ENCODE results near the gene PROM1.

The PROM1 gene

DNA sequence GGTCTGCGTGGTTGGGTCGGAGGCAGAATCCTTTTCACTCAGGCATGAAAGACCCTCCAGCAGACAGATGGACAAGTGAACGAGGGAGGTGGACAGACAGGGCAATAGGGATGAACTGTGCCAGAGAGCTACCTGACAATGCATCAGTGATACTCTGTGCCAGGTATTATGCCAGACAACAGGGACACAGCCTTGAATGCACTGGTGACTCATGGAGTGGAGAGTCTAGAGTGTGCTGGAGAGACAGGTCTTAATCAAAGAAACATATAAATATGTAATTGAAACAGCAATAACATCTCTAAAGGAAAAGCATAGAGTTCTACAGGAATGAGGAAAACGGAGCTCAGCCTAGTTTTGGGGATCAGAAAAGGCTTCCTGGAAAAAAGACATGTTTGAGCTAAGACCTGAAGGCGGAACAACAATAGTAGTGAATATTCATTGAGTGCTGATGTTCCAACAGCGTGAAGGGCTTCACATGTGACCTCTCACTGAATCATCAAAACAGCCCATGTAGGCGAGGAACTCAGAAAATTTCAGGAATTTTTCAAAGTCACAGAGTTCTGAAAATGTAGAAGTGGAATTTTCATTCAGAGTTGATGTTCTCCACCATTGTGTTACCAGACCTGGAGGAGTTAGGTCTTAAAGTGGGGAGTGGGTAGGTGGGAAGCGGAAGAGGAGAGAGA, 100.8 kb downstream of the PROM1 start:
- DNase-seq, result peak; percentile 68

DNA sequence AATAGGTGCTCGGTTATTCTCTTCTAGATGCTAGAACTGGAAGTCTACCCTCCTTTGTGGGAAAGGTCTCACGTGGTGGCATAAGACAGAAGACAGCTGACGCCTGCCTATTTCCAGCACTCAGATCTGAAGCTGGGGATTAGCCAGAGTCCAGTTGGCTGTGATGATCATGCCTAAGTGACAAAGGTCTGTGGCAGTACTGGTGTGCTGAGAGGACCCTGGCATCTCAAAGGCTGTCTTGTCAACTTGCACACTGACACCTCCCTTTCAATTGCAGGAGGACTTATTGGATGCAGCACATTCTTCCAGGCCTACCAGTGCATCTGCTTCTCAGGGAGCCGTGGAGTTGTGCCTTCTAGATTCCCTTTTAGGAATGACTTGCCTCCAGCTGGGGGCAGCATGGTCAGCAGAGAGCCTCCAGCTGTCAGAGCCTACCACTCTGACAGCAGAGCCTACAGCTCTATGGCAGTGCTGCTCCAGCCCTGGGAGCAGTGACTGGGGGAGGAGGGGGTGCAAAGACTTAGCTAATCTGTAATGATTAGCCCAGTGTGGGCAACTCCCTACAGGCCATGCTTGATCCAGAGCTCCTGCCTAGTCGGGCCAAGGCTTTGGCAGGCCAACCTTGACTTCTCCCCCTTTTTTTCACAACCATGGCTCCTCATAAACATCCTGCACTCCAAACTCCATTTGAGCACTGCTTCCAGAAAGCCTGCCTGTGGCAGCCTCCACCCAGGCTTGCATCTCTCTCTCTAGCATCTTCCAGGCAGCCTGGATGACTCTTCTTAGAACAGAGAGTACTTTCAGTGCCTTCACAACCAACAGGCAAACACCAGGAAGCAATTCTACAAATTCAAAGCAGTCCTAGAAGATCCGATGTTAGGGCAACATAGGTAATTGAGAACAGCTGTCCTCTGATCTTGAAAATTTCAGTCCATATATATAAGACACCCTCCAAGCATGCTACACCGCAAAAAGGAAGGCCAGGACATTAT, 107.1 kb downstream of the PROM1 start:
- DNase-seq, result no peak

- DNase-seq, result no peak
These were observed 112.6 kb downstream of the PROM1 start for GRCh38 chr4:15971068-15971801.

DNA sequence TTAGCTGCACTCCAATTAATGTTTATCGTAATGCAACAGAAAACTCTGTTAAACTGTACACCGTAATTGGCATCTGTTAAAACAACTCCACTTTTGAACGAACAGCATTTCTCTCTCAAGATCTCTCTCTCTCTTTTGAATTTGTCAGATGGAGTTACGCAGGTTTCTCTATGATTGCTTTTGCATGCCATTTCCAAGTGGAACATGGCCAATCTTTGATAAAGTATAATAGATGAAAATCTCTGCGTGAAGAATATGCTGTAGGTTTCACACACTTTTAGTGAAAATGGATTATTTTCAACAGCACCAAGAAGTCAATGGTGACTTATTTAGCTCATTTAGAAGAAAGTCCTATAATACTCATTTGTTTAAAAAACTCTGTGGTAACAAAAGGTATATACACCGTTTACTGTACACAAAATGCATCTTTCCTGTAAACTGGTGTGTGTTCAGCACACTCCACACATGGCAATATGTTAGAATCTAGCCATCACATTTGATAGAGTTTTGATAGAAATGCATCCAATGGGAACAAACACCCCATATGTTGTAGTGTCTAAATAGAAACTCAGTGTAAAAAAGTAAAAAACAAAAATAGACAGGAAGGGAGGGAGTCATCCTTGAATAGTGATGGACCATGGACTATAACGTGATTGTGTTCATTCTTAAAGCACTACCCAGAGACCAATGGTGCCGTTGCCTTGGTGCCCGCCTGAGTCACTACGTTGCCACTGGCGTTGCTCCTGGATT, 115.1 kb downstream of the PROM1 start:
- DNase-seq, result no peak

DNA sequence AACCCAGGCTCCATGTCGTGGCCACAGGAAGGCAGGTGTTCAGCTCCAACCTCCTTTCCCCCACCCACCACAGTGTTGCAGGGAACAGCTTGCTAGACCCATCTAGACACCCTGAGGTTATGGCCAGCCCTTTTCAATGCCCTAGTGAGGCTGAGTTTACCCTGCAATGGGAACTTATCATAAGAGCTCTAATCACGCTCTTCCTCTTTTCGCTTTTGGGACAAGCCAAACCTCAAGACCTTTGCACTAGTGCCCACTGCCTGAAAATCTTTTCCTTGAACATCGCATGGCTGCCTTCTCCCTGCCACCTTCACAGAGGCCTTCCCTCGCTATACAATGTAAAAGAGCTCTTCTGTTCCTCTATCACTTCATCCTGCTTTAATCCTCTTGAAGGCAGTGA, 118.5 kb downstream of the PROM1 start:
- DNase-seq, result no peak

DNA sequence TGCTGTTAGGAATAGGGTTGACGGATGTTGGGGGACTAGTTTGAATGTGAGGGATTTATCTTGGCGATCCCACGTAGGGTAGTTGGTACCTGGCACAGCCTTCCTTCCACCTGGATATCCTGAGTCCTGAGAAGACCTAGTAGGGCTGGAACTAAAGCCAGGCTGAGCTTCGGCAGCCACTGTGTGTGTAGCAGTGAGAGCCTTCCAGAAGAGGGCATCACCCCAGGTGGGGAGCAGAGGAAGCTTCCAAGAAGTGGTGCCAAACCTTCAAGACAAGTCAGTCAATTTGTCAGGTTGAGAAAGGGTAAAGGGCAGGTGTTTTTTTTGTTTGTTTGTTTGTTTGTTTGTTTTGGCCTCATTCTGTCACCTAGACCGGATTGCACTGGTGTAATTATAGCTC, 119.7 kb downstream of the PROM1 start:
- DNase-seq, result no peak

GRCh38 chr4:15963576-15963975, 120.2 kb downstream of the PROM1 start:
- no peak for DNase-seq

- peak; percentile 55 for DNase-seq
These were observed 120.8 kb downstream of the PROM1 start, which contains the start of gene FGFBP2 for GRCh38 chr4:15963001-15963451. FGFBP2 (minus strand) TSS chr4:15963175; CDS start chr4:15963129, 46 bp downstream.

- no peak for DNase-seq
These were observed 121.9 kb downstream of the PROM1 start for GRCh38 chr4:15961781-15962510.

- DNase-seq, result no peak
These were observed 125.3 kb downstream of the PROM1 start for GRCh38 chr4:15958562-15958961.

DNA sequence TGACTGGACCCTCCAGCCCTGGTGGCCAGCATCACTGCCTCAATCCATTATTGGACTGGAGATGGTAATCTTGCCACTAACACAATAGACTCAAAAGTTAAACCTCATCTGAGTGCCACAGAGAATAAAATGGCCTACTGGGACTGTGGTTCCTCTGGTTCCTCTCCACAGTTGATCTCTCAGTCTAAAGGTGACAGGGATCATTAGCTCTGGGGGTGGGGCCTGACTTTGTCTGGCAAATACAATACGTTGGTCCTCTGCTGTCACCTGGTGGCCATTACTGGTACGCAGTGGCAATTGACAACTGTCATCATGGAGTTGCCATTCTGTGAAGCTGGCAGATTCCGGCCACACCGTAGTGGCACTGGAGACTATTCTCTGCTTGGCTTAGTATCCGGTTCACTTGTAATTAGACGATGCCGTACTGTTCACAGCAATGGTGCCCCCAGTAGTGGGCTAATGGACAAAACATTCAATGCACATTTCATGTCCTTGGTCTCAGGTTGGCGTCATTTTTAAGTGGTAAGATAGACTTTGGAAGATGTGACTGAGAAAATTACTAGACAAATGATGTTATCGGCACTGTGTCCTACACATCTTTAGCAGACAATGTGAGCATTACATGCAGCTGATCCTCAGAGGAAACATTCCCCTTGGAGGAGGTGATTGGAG, 127.5 kb downstream of the PROM1 start:
- DNase-seq, result peak; percentile 65

DNA sequence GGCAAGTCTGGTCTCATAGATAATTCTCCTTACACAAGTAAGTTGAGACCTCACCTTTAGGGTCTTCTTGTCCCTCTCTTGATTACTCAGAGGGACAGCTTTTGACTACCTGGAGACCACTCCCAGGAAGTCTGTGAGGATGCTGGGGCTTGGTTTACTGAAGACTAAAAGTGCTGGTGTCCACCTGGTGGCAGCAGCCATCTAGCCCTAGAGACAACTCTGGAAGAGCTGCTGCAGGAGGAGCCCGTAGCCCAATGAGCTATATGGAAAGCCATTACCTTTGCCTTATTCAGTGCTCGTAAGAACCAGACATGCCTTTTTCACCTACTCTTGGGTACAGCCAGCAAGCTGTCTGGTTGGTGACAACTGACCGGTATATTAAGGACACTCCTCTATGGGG, 128.2 kb downstream of the PROM1 start:
- no peak for DNase-seq

GRCh38 chr4:15953625-15954024, 130.2 kb downstream of the PROM1 start:
- DNase-seq, result no peak

GRCh38 chr4:15951781-15952180, 132.0 kb downstream of the PROM1 start:
- DNase-seq, result no peak

- DNase-seq, result no peak
These were observed 135.0 kb downstream of the PROM1 start for GRCh38 chr4:15948826-15949225.

- DNase-seq, result no peak
These were observed 136.1 kb downstream of the PROM1 start for GRCh38 chr4:15947684-15948083.

DNA sequence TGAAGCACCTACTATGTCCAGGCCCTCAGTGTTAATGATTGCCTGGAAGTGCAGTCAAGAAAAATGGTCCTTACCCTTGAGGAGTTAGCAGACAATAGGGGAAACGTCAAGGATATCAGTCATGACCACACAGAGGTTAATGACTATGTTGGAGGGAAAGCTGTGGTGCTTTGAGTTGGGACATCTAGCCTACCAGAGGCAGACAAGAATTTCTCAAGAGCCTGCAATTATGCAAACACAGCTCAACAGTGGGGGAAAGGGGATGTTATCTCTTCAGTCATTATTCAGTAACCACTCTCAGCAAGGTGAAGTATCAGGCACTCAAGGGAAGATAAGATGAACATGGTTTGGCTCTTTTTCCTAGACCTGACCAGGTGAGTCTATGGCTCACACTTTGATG, 138.3 kb downstream of the PROM1 start:
- DNase-seq, result no peak

DNA sequence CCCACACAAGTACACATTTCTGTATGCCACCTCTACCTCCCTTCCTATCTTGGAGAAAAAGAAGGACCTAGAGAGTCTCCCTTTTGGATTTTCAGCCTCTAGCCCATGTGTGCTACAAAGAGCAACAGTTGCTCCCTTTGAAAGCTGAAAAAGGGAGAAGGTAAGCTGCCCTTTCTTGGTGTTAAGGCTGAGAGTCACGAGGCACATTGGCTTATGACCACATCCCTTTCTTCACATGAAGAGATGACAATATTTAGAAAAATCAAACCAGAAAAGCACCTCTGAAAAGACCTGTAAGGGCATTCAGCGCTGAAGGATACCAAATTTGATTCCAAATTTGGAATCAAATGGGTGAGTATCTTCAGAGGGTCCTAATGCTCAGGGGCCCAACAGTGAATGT, 138.9 kb downstream of the PROM1 start:
- DNase-seq, result no peak

- DNase-seq, result no peak
These were observed 141.5 kb downstream of the PROM1 start for GRCh38 chr4:15942283-15942682.

- no peak for DNase-seq
These were observed 145.2 kb downstream of the PROM1 start, which contains the start of gene FGFBP1 for GRCh38 chr4:15938640-15939039. FGFBP1 (minus strand) TSS chr4:15938740; CDS start chr4:15936632, 2,108 bp downstream.

- no peak for DNase-seq
These were observed 145.6 kb downstream of the PROM1 start for GRCh38 chr4:15938182-15938581.
